ENCODE results near the gene CLECL1.
A peak's percentile ranks its signal among the peaks of the same experiment; 100 is the strongest.
"Not testable (repeated sequence)": the region's sequence is repeated elsewhere in the genome, so short reads cannot be mapped to it uniquely, and the experiment has no call there.

Gene CLECL1

GRCh38 chr12:9687228-9687627, 45.7 kb downstream of the CLECL1 start:
- Histone ChIP-seq H3K9me3 (replicated peaks in 1 of 2; ENCODE audit: control insufficient read depth in 2 of 2, insufficient read depth in 1 of 2, low read depth in 1 of 2, low read length in 2 of 2) (peaks cover 0 to 17% of the 10 kb centered on the region in 2 donors), H4K8ac (ENCODE audit: low read depth, low read length) (no peak overlapping the region), H2BK120ac (ENCODE audit: low read depth, low read length) (no peak overlapping the region), H3K27me3 (ENCODE audit: control insufficient read depth in 3 of 3, insufficient read depth in 3 of 3, low read depth in 1 of 3, low read length in 3 of 3) (no peaks in the 10 kb centered on the region), H3K4ac (ENCODE audit: low read length) (no peak overlapping the region), H3K14ac (ENCODE audit: low read length) (no peak overlapping the region), H3K36me3 (replicated peaks in 1 of 2; ENCODE audit: control insufficient read depth in 2 of 2, insufficient read depth in 2 of 2, low read length in 2 of 2) (peaks cover 5 to 68% of the 10 kb centered on the region in 2 donors), H2BK5ac (ENCODE audit: low read length) (no peak overlapping the region), H4K91ac (ENCODE audit: low read depth, low read length, poor library complexity) (no peak overlapping the region), H3K9ac (ENCODE audit: low read depth, low read length, poor library complexity) (no peak overlapping the region), H3K4me2 (ENCODE audit: insufficient read depth, low read length, poor library complexity, severe bottlenecking) (no peak overlapping the region), H2BK15ac (ENCODE audit: low read length) (no peak overlapping the region), H3K4me3 (ENCODE audit: low read length in 2 of 2) (no peak overlapping the region), H3K79me1 (ENCODE audit: low read depth, low read length) (no peaks in the 10 kb centered on the region), H2AFZ (ENCODE audit: low read length) (no peak overlapping the region), H3K27ac (replicated peaks; ENCODE audit: low read length) (no peak overlapping the region), H2BK12ac (ENCODE audit: low read length) (no peak overlapping the region), H2AK5ac (ENCODE audit: low read depth, low read length) (no peak overlapping the region), H3K4me1 (ENCODE audit: control insufficient read depth in 2 of 2, insufficient read depth in 1 of 2, low read depth in 1 of 2, low read length in 2 of 2) (peaks cover 0 to 2% of the 10 kb centered on the region in 2 donors), H3K23ac (ENCODE audit: low read depth, low read length, poor library complexity) (no peak overlapping the region), H3K18ac (ENCODE audit: low read length) (no peak overlapping the region)
- DNase-seq (ENCODE audit: low spot score) = no peak
- no CpG with 5 or more reads among the region's 1 CpG for WGBS, 2 donors (ENCODE audit: extremely low coverage in 2 of 2, insufficient read length in 2 of 2, insufficient replicate concordance in 1 of 2)

- H3K14ac ChIP-seq (ENCODE audit: low read length) = no peak overlapping the region
- H3K4me1 ChIP-seq (ENCODE audit: control insufficient read depth in 2 of 2, insufficient read depth in 1 of 2, low read depth in 1 of 2, low read length in 2 of 2) = peaks cover 0 to 2% of the 10 kb centered on the region in 2 donors
- H3K9ac ChIP-seq (ENCODE audit: low read depth, low read length, poor library complexity) = no peak overlapping the region
- H2BK5ac ChIP-seq (ENCODE audit: low read length) = no peak overlapping the region
- H3K4me2 ChIP-seq (ENCODE audit: insufficient read depth, low read length, poor library complexity, severe bottlenecking) = no peak overlapping the region
- H3K27me3 ChIP-seq (ENCODE audit: control insufficient read depth in 3 of 3, insufficient read depth in 3 of 3, low read depth in 1 of 3, low read length in 3 of 3) = no peaks in the 10 kb centered on the region
- no peak overlapping the region for H3K18ac ChIP-seq (ENCODE audit: low read length)
- no peak overlapping the region for H3K4ac ChIP-seq (ENCODE audit: low read length)
- no peak overlapping the region for H2AFZ ChIP-seq (ENCODE audit: low read length)
- H2AK5ac ChIP-seq (ENCODE audit: low read depth, low read length) = no peak overlapping the region
- peaks cover 0 to 22% of the 10 kb centered on the region in 2 donors for H3K9me3 ChIP-seq (replicated peaks in 1 of 2; ENCODE audit: control insufficient read depth in 2 of 2, insufficient read depth in 1 of 2, low read depth in 1 of 2, low read length in 2 of 2)
- H4K8ac ChIP-seq (ENCODE audit: low read depth, low read length) = no peak overlapping the region
- no peak overlapping the region for H4K91ac ChIP-seq (ENCODE audit: low read depth, low read length, poor library complexity)
- H3K36me3 ChIP-seq (replicated peaks in 1 of 2; ENCODE audit: control insufficient read depth in 2 of 2, insufficient read depth in 2 of 2, low read length in 2 of 2) = peaks cover 3 to 68% of the 10 kb centered on the region in 2 donors
- H3K27ac ChIP-seq (replicated peaks; ENCODE audit: low read length) = no peak overlapping the region
- no peak overlapping the region for H3K4me3 ChIP-seq (ENCODE audit: low read length in 2 of 2)
- H2BK120ac ChIP-seq (ENCODE audit: low read depth, low read length) = no peak overlapping the region
- no peak overlapping the region for H3K23ac ChIP-seq (ENCODE audit: low read depth, low read length, poor library complexity)
- no peak overlapping the region for H2BK15ac ChIP-seq (ENCODE audit: low read length)
- no peaks in the 10 kb centered on the region for H3K79me1 ChIP-seq (ENCODE audit: low read depth, low read length)
- DNase-seq (ENCODE audit: low spot score) = no peak
- no CpG with 5 or more reads among the region's 4 CpGs for WGBS, 2 donors (ENCODE audit: extremely low coverage in 2 of 2, insufficient read length in 2 of 2, insufficient replicate concordance in 1 of 2)
- H2BK12ac ChIP-seq (ENCODE audit: low read length) = no peak overlapping the region
Observed at GRCh38 chr12:9685915-9686314, 47.0 kb downstream of the CLECL1 start.

DNA sequence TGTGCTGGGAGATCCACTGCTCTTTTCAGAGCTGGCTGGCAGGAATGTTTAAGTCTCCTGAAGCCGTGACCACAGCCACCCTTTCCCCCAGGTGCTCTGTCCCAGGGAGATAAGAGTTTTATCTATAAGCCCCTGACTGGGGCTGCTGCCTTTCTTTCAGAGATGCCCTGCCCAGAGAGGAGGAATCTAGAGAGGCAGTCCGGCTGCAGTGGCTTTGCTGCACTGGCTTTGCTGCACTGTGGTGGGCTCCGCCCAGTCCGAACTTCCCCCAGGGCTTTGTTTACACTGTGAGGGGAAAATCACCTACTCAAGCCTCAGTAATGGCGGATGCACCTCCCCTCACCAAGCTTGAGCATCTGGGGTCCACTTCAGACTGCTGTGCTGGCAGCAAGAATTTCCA, 47.5 kb downstream of the CLECL1 start:
- H2BK120ac ChIP-seq (ENCODE audit: low read depth, low read length); H2AK5ac ChIP-seq (ENCODE audit: low read depth, low read length); H3K4me3 ChIP-seq (ENCODE audit: low read length in 2 of 2); H2BK5ac ChIP-seq (ENCODE audit: low read length); H3K4me2 ChIP-seq (ENCODE audit: insufficient read depth, low read length, poor library complexity, severe bottlenecking); H3K79me1 ChIP-seq (ENCODE audit: low read depth, low read length); H3K9ac ChIP-seq (ENCODE audit: low read depth, low read length, poor library complexity); H2AFZ ChIP-seq (ENCODE audit: low read length); H3K4ac ChIP-seq (ENCODE audit: low read length); H3K14ac ChIP-seq (ENCODE audit: low read length); H3K4me1 ChIP-seq (ENCODE audit: control insufficient read depth in 2 of 2, insufficient read depth in 1 of 2, low read depth in 1 of 2, low read length in 2 of 2); H3K27me3 ChIP-seq (ENCODE audit: control insufficient read depth in 3 of 3, insufficient read depth in 3 of 3, low read depth in 1 of 3, low read length in 3 of 3); H3K27ac ChIP-seq (replicated peaks; ENCODE audit: low read length); H2BK15ac ChIP-seq (ENCODE audit: low read length); DNase-seq (ENCODE audit: low spot score); H2BK12ac ChIP-seq (ENCODE audit: low read length); H4K91ac ChIP-seq (ENCODE audit: low read depth, low read length, poor library complexity); H4K8ac ChIP-seq (ENCODE audit: low read depth, low read length); H3K23ac ChIP-seq (ENCODE audit: low read depth, low read length, poor library complexity): not testable (repeated sequence)
- no CpG with 5 or more reads among the region's 5 CpGs for WGBS, 2 donors (ENCODE audit: extremely low coverage in 2 of 2, insufficient read length in 2 of 2, insufficient replicate concordance in 1 of 2)
- H3K18ac ChIP-seq (ENCODE audit: low read length) = peak overlapping the region; percentile 57
- H3K36me3 ChIP-seq (replicated peaks in 1 of 2; ENCODE audit: control insufficient read depth in 2 of 2, insufficient read depth in 2 of 2, low read length in 2 of 2) = peaks cover 3 to 65% of the 10 kb centered on the region in 2 donors
- H3K9me3 ChIP-seq (replicated peaks in 1 of 2; ENCODE audit: control insufficient read depth in 2 of 2, insufficient read depth in 1 of 2, low read depth in 1 of 2, low read length in 2 of 2) = peaks cover 0 to 22% of the 10 kb centered on the region in 2 donors

DNA sequence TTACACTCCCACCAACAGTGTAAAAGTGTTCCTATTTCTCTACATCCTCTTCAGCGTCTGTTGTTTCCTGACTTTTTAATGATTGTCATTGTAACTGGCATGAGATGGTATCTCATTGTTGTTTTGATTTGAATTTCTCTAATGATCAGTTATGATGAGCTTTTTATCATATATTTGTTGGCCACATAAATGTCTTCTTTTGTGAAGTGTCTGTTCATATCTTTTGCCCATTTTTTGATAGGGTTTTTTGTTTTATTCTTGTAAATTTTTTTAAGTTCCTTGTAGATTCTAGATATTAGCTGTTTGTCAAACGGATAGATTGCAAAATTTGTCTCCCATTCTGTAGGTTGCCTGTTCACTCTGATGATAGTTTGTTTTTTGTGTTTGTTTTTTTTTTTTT, 49.9 kb downstream of the CLECL1 start:
- H2BK12ac ChIP-seq (ENCODE audit: low read length); H3K14ac ChIP-seq (ENCODE audit: low read length); DNase-seq (ENCODE audit: low spot score); H2BK5ac ChIP-seq (ENCODE audit: low read length); H4K91ac ChIP-seq (ENCODE audit: low read depth, low read length, poor library complexity); H3K79me1 ChIP-seq (ENCODE audit: low read depth, low read length); H3K4me3 ChIP-seq (ENCODE audit: low read length in 2 of 2); H3K23ac ChIP-seq (ENCODE audit: low read depth, low read length, poor library complexity); H2BK120ac ChIP-seq (ENCODE audit: low read depth, low read length); H2AFZ ChIP-seq (ENCODE audit: low read length); H2BK15ac ChIP-seq (ENCODE audit: low read length); H3K27me3 ChIP-seq (ENCODE audit: control insufficient read depth in 3 of 3, insufficient read depth in 3 of 3, low read depth in 1 of 3, low read length in 3 of 3); H3K4me1 ChIP-seq (ENCODE audit: control insufficient read depth in 2 of 2, insufficient read depth in 1 of 2, low read depth in 1 of 2, low read length in 2 of 2); H3K4ac ChIP-seq (ENCODE audit: low read length); H3K9ac ChIP-seq (ENCODE audit: low read depth, low read length, poor library complexity); H2AK5ac ChIP-seq (ENCODE audit: low read depth, low read length); H3K27ac ChIP-seq (replicated peaks; ENCODE audit: low read length); H4K8ac ChIP-seq (ENCODE audit: low read depth, low read length); H3K4me2 ChIP-seq (ENCODE audit: insufficient read depth, low read length, poor library complexity, severe bottlenecking); H3K18ac ChIP-seq (ENCODE audit: low read length): not testable (repeated sequence)
- no CpG with 5 or more reads among the region's 2 CpGs for WGBS, 2 donors (ENCODE audit: extremely low coverage in 2 of 2, insufficient read length in 2 of 2, insufficient replicate concordance in 1 of 2)
- peaks cover 3 to 49% of the 10 kb centered on the region in 2 donors for H3K36me3 ChIP-seq (replicated peaks in 1 of 2; ENCODE audit: control insufficient read depth in 2 of 2, insufficient read depth in 2 of 2, low read length in 2 of 2)
- H3K9me3 ChIP-seq (replicated peaks in 1 of 2; ENCODE audit: control insufficient read depth in 2 of 2, insufficient read depth in 1 of 2, low read depth in 1 of 2, low read length in 2 of 2) = peaks cover 0 to 19% of the 10 kb centered on the region in 2 donors

Data from neuronal stem cell (in vitro differentiated cells).